GM18873 (cell line): ENCODE results near the gene SH2D6.
"Not testable (repeated sequence)": the region's sequence is repeated elsewhere in the genome, so short reads cannot be mapped to it uniquely, and the experiment has no call there.

ENCODE experiments used
- ATAC-seq: cut with Tn5 transposase; IDR thresholded peaks from one replicate; pipeline ENCODE4 v1.9.1; 2021; ENCODE audit warnings: mild to moderate bottlenecking, moderate library complexity, moderate number of reproducible peaks; ENCODE audit not compliant: unreplicated experiment, low FRiP score

SH2D6 gene

GRCh38 chr2:85397925-85398331, 20.6 kb upstream of the SH2D6 start:
- ATAC-seq = no peak

- ATAC-seq = no peak
Measured at GRCh38 chr2:85398426-85399182, 19.9 kb upstream of the SH2D6 start.

- ATAC-seq = no peak
Measured at GRCh38 chr2:85399183-85399455, 19.4 kb upstream of the SH2D6 start.

GRCh38 chr2:85400023-85400422, 18.5 kb upstream of the SH2D6 start:
- no peak for ATAC-seq

GRCh38 chr2:85400541-85401463, 17.7 kb upstream of the SH2D6 start:
- no peak for ATAC-seq

- no peak for ATAC-seq
Measured at GRCh38 chr2:85401464-85401805, 17.1 kb upstream of the SH2D6 start.

GRCh38 chr2:85401844-85402243, 16.7 kb upstream of the SH2D6 start:
- no peak for ATAC-seq

GRCh38 chr2:85405201-85406059, 13.1 kb upstream of the SH2D6 start:
- peak; percentile 66 for ATAC-seq

- no peak for ATAC-seq
Measured at GRCh38 chr2:85409845-85410583, 8.5 kb upstream of the SH2D6 start, which contains the start of gene CAPG. Gene CAPG, minus strand, starts transcription at chr2:85410366. Its CDS starts 8,221 bp downstream, at chr2:85402145.

- no peak for ATAC-seq
Measured at GRCh38 chr2:85410584-85411404, 7.7 kb upstream of the SH2D6 start.

- ATAC-seq = no peak
Measured at GRCh38 chr2:85411405-85411748, 7.1 kb upstream of the SH2D6 start.

- ATAC-seq = no peak
Measured at GRCh38 chr2:85413592-85414420, 4.7 kb upstream of the SH2D6 start.

GRCh38 chr2:85414421-85414759, 4.1 kb upstream of the SH2D6 start:
- not testable (repeated sequence) for ATAC-seq

- no peak for ATAC-seq
Measured at GRCh38 chr2:85414761-85415553, 3.6 kb upstream of the SH2D6 start.

- ATAC-seq = no peak
Measured at GRCh38 chr2:85415980-85416650, 2.4 kb upstream of the SH2D6 start.

- no peak for ATAC-seq
Measured at GRCh38 chr2:85419009-85419675, 628 bp downstream of the SH2D6 start.
